CD4-positive, alpha-beta T cell treated with Interleukin-17A for 4 hours (primary cell): ENCODE data around the gene RPE65.
A peak's percentile ranks its signal among the peaks of the same experiment; 100 is the strongest.
"Not testable (repeated sequence)": the region's sequence is repeated elsewhere in the genome, so short reads cannot be mapped to it uniquely, and the experiment has no call there.

Source experiments
- DNase-seq: peaks from one replicate; pipeline ENCODE4 v3.0.0-alpha.2; 2020; ENCODE audit warnings: mixed read lengths

The RPE65 gene

DNA sequence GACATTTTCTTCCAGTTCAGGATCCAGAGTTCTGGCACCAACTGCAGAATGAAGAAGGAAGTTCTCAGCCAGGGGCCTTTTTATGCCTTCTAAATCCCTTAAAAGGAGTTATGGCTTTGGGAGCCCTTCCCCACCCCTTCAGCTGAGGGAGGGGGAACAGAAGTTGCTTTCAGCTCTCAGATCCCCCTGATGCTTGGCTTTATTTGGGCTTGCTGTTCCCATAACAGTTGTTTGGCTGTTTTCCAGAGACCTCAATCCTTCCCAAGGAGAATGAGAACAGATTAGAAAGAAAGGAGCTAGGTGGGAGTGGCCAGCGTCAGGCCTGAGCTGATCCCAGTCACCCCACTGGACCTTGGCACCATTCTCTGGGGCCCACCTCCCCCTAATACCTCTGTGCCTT, at the start of gene RPE65:
RPE65 (minus strand) TSS at position 54 of the 400 bp plus-strand sequence; CDS start at position 5, 49 bp downstream.
- no peak for DNase-seq

DNA sequence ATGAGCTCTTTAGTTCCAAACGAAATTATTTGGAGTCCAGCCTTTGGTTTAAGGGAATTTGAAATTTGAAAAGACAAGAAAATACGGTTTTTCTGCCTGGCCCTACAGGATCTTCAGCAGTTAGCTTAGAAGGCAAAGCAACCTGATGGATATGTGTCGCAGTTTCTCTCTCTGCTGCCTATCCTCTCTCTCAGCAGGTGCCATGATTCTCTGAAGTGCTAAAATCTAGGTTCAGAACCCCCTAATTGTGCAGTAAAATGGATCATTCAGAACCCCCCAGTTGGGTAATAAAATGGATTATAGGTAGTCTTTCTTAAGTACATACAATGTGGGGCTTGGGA, 47.6 kb upstream of the RPE65 start:
- DNase-seq: no peak

GRCh38 chr1:68496680-68497357, 47.1 kb upstream of the RPE65 start, which contains the start of gene DEPDC1:
DEPDC1 (minus strand) TSS chr1:68497082; CDS start chr1:68496999, 83 bp downstream.
- peak; percentile 70 for DNase-seq

DNA sequence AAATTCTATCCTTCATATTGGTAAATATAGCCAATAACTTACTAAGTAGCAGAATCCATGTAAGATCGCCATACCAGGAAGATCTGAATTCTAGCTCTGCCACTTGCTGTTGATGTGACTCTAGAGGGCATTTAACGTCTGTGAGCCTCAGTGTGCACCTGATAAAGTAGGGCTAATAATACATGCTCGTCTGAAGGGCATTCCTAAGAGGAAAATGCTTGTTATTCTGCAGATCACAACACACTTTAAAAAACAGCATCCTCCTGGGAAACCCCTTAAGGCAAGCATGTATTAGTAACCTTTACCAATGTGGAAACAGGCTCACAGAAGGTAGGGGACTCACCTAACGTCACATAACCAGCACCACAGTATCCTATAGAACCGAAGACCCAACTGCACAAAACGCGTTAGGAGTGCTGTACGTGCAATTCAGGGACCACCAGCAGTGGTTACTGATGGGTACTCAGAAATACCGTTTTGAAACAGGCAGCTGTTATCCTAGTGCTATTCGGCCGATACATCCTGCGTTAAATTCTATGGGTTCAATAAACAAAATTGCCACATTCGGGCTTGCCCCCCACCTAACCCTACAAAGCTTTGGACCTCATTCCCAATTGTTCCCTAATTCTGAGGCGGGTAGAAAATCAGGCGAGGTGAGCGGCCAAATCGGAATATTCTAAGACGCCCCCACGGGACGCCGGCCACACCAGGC, 46.4 kb upstream of the RPE65 start:
- no peak for DNase-seq

DNA sequence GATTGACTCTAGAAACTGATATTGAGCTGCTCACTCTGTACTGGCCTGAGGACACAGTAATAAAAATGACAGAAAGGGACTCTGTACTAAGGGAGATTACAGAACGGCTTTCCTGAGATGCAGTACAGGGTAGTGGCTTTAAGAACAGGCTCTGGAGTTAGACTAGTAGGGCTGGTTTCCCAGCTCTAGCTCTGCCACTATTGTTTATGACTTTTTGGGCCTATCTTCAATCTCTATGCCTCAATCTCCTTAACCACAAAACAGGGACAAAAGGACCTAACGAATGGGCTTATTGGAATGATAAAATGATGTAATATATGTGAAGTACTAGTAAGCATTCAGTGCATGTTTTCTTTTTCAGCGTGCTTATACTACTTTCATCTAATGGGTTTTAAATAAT, 45.8 kb upstream of the RPE65 start:
- no peak for DNase-seq

DNA sequence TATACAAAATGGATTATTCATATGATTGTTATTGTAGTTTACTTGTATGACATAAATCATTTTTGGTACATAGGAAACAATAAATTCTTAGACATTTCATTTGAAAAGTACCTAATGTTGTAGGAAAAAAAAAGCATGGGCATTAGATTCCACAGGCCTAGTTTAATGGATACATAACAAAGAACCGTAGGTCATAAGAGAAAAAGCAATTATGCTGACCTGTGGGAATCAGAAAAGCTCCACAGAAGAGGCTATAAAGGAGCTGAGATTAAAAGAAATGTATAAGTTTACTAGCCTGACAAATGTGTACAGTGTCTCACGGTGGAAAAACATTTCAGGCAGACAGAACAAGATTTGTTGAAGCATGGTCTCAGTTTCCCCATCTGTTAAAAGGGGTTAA, 43.4 kb upstream of the RPE65 start:
- no peak for DNase-seq

- DNase-seq: not testable (repeated sequence)
Measured at GRCh38 chr1:68492255-68492654, 42.5 kb upstream of the RPE65 start.

DNA sequence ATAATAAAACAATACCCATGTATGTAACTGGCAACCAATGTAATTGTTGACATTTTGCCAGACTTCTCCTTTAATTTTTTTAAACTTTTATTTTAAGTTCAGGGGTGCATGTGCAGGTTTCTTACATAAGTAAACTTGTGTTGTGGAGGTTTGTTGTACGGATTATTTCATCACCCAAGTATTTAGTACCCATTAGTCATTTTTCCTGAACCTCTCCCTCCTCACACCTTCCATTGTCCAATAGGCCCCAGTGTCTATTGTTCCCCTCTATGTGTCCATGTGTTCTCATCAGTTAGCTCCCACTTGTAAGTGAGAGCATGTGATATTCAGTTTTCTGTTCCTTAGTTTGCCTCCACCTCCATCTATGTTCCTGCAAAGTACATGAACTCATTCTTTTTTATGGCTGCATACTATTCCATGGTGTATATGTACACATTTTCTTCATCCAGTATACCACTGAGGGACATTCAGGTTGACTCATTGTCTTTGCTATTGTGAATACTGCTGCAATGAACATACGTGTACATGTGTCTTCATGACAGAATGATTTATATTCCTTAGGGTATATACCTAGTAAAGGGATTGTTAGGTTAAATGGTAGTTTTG, 40.4 kb upstream of the RPE65 start:
- DNase-seq: no peak

GRCh38 chr1:68485431-68486022, 35.8 kb upstream of the RPE65 start:
- no peak for DNase-seq

GRCh38 chr1:68484618-68485017, 34.9 kb upstream of the RPE65 start:
- no peak for DNase-seq

DNA sequence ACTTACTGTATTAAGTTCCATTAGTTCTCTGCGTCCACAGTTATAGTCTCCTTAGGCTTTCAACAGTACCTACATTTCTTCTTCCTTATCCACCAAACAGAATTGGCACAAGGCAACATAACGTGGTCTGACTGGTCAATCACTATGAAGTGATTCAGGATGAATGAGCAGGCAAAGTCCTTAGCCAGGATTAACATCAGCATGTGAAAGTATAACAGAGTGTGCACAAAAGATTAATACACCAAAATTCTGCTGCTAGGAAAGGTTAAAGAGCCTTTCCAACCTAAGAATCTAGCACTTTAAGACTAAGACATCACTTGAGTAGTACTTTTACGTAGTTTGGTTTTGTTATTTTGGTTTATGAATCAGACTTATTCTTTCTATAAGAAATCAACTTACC, 31.3 kb upstream of the RPE65 start:
- DNase-seq: no peak

DNA sequence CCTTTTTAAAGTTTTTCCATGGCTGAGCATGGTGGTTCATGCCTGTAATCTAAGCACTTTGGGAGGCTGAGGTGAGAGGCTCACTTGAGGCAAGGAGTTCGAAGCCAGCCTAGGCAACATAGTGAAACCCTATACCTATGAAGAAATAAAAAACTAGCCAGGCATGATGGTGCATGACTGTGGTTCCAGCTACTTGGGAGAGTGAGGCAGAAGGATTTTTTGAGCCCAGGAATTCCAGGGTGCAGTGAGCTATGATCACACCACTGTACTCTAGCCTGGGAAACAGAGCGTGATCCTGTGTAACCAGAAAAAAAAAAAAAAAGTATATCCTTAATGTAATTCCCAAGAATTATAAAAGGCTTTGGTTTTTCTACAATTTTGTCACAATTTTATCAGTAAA, 29.7 kb upstream of the RPE65 start:
- no peak for DNase-seq

GRCh38 chr1:68478662-68479061, 28.9 kb upstream of the RPE65 start:
- DNase-seq: no peak

GRCh38 chr1:68476626-68477025, 26.9 kb upstream of the RPE65 start:
- DNase-seq: not testable (repeated sequence)

DNA sequence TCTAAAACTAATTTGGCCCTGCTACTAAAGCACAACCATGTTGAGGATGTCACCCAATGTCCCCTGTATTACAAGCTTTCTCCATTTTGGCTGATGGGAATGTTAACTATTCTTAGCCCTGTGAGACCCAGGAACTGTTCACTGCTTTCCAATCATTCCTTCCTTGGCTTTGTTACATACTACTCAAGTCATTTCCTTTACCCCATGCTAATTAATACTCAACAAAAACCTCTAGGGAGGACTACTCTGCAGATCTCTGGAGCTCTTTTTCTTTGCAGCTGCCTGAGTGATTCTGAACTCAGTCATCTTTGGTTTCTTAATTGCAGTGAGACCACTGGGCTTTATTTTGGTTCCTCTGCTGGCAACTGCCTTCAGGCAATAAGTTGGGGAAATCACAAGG, 23.3 kb upstream of the RPE65 start:
- DNase-seq: no peak

- no peak for DNase-seq
Measured at GRCh38 chr1:68470388-68470970, 20.7 kb upstream of the RPE65 start.

- no peak for DNase-seq
Measured at GRCh38 chr1:68464891-68465290, 15.1 kb upstream of the RPE65 start.

GRCh38 chr1:68460935-68461334, 11.2 kb upstream of the RPE65 start:
- no peak for DNase-seq

DNA sequence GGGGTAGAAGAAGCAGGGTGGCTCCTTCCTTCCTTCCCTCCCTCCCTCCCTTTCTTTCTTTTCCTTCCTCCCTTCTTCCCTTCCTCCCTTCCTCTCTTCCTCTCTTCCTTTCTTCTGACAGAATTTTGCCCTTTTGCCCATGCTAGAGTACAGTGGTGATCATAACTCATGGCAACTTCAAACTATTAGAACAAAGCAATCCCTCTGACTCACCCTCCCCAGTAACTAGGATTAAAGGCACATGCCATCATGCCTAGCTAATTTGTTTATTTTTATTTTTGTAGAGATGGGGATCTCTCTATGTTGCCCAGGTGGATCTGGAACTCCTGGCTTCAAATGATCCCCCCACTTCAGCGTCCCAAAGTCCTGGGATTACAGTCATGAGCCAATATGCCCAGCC, 10.0 kb upstream of the RPE65 start:
- no peak for DNase-seq

- DNase-seq: no peak
Measured at GRCh38 chr1:68459091-68459490, 9.3 kb upstream of the RPE65 start.

DNA sequence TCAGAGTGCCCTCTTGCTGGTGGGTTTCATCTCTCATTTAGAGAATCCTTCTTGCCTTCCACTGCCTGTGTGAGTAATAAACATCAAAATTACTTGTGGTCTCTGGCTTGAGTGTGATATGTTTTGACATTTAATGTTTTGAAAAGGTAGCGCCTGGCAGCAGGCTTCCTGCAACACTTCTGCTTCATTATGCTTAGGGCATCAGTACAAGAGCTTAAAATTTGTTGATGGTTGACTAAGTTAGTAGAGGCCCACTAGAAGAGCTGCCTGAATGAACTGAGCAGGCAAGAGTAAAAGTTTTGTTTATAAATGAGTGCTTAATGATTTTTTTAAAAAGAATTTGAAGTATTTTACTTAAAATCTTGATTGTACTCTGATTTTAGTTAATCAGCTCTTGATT, 6.4 kb upstream of the RPE65 start:
- no peak for DNase-seq

GRCh38 chr1:68454534-68454933, 4.8 kb upstream of the RPE65 start:
- DNase-seq: no peak

- DNase-seq: no peak
Measured at GRCh38 chr1:68453060-68453670, 3.4 kb upstream of the RPE65 start.
